DOHH2 (cell line): ENCODE data around the gene TIGD3.
A peak's percentile ranks its signal among the peaks of the same experiment; 100 is the strongest.

Experiments used
- H3F3A ChIP-seq: fragments of 200-600 bp; sonication (generic), shearing (Covaris generic); 2 replicates; pipeline ENCODE4 v1.6.0; 2016; ENCODE audit warnings: antibody characterized with exemption, mild to moderate bottlenecking; ENCODE audit not compliant: control insufficient read depth, insufficient read depth
- H3K27ac ChIP-seq: fragments of 200-600 bp; sonication (generic); 2 replicates; pipeline ENCODE4 v1.5.1; 2014; ENCODE audit warnings: low read depth, mild to moderate bottlenecking, low read length, moderate library complexity
- H3K27me3 ChIP-seq: fragments of 200-600 bp; sonication (generic); 2 replicates; pipeline ENCODE4 v1.6.1; 2014; ENCODE audit warnings: mild to moderate bottlenecking, low read length, mixed read lengths; ENCODE audit not compliant: control insufficient read depth
- H3K36me3 ChIP-seq: fragments of 200-600 bp; sonication (generic); 2 replicates; pipeline ENCODE4 v1.6.1; 2014; ENCODE audit warnings: mild to moderate bottlenecking, low read length, moderate library complexity, mixed read lengths; ENCODE audit not compliant: control insufficient read depth
- H3K4me1 ChIP-seq: fragments of 200-600 bp; sonication (generic); 2 replicates; pipeline ENCODE4 v1.6.1; 2014; ENCODE audit warnings: mild to moderate bottlenecking, low read length, mixed read lengths; ENCODE audit not compliant: control insufficient read depth
- H3K4me2 ChIP-seq: fragments of 200-600 bp; sonication (generic); 2 replicates; pipeline ENCODE4 v1.6.0; 2014; ENCODE audit warnings: mild to moderate bottlenecking, low read length, moderate library complexity
- H3K4me3 ChIP-seq: fragments of 200-600 bp; sonication (generic); 2 replicates; pipeline ENCODE4 v1.5.1; 2014; ENCODE audit warnings: mild to moderate bottlenecking, low read length, mixed read lengths
- H3K79me2 ChIP-seq: fragments of 200-600 bp; sonication (generic); 2 replicates; pipeline ENCODE4 v1.6.1; 2014; ENCODE audit warnings: mild to moderate bottlenecking, low read length, mixed read lengths; ENCODE audit not compliant: control insufficient read depth
- H3K9me2 ChIP-seq: fragments of 200-600 bp; sonication (generic); replicated peaks from 2 replicates; pipeline ENCODE4 v1.6.1; 2014; ENCODE audit warnings: mild to moderate bottlenecking, low read length, mixed read lengths; ENCODE audit not compliant: control insufficient read depth
- H3K9me3 ChIP-seq: fragments of 200-600 bp; sonication (generic); 2 replicates; pipeline ENCODE4 v1.6.1; 2014; ENCODE audit warnings: antibody characterized with exemption, low read length, mixed read lengths; ENCODE audit not compliant: control insufficient read depth, insufficient read depth
- H4K20me1 ChIP-seq: fragments of 200-600 bp; sonication (generic); 2 replicates; pipeline ENCODE4 v1.6.0; 2014; ENCODE audit warnings: low read depth, mild to moderate bottlenecking, antibody characterized with exemption, low read length, moderate library complexity; ENCODE audit not compliant: control insufficient read depth, insufficient read depth
- CTCF ChIP-seq: fragments of 200-600 bp; sonication (generic); IDR thresholded peaks from one replicate; pipeline ENCODE4 v1.5.1; 2014; ENCODE audit warnings: antibody characterized with exemption, mild to moderate bottlenecking, low read depth, low read length; ENCODE audit not compliant: poor library complexity, severe bottlenecking
- EZH2phosphoT487 ChIP-seq: fragments of 200-600 bp; sonication (generic); IDR thresholded peaks from 2 replicates; pipeline ENCODE4 v1.6.1; 2017; ENCODE audit warnings: borderline replicate concordance, mild to moderate bottlenecking, antibody characterized with exemption, low read length, moderate library complexity, mixed read lengths

The TIGD3 gene

DNA sequence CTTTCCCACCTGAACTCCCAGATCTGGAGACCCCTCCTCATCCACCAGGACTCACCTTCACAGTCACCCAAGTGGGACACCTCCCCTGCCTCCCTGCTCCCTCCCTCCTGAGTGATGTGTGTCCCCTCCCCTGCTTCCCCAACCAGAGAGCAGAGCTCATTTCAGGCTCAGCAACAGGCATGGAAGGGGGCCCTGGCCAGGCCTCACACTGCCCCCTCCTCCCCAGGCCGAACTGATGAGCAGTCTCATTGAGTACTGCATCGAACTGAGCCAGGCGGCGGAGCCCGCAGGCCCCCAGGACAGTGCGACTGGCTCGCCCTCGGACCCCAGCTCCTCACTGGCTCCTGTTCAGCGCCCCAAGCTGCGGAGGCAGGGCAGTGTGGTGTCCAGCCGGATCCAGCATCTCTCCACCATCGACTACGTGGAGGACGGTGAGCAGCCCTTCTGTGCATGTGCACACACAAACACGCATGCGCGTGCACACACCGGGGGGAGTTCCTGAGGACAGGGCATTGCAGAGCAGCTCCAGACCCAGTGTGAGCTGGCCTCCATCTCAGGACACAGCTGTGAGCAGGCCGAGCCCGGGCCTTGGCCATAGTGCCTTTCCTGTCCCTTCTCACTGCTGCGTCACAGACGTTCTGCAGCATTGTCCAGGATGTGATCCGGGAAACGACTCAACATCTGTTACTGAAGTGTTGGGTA, 50.2 kb downstream of the TIGD3 start:
- Histone ChIP-seq H3K27me3 (no peaks in the 10 kb centered on the region), H4K20me1 (0 out of 2 replicates have a peak, but pooled peaks cover 4% of the 10 kb centered on the region), H3K27ac (peak overlapping the region; percentile 97), H3K79me2 (peaks cover 13% of the 10 kb centered on the region), H3K9me3 (no peaks in the 10 kb centered on the region), H3F3A (peaks cover 18% of the 10 kb centered on the region), H3K4me2 (peak overlapping the region; percentile 92), H3K9me2 (no peaks in the 10 kb centered on the region), H3K4me3 (peak overlapping the region; percentile 69), H3K4me1 (peaks cover 78% of the 10 kb centered on the region), H3K36me3 (peaks cover 68% of the 10 kb centered on the region)
- no peak for TF ChIP-seq EZH2phosphoT487
- TF ChIP-seq CTCF, result no peak
